IMR-90 (cell line): ENCODE results near the gene CAV3. TPM values are rescaled to one million over a fixed set of nuclear protein-coding genes. Genes with fewer than 3 reads are reported as not detected.

Experiments used
- ATAC-seq: fragments of 200-7000 bp; cut with Tn5 transposase; 2 replicates; pipeline ENCODE4 v1.9.1; 2020; ENCODE audit warnings: low read depth, mild to moderate bottlenecking, moderate library complexity
- BruUV-seq: library from RNA; stranded (reverse); fragments of 400-500 nt; replicated peaks from 2 replicates; lab custom pipeline; 2021; lab: Mats Ljungman, UMichigan
- CTCF ChIA-PET: fragments of 300-600 bp; formaldehyde crosslinking; extraction: SDS; loops from one replicate; lab custom pipeline; 2021; ENCODE audit warnings: antibody characterized with exemption; lab: Yijun Ruan, JAX
- POLR2A ChIA-PET: fragments of 300-600 bp; sonication (Branson Sonifier 250); formaldehyde crosslinking; loops from one replicate; lab custom pipeline; 2022; ENCODE audit warnings: antibody characterized with exemption; ENCODE audit not compliant: unreplicated experiment; lab: Charles Lee
- DNase-seq: peaks from one replicate; pipeline ENCODE4 v3.0.0; 2013
- H2AFZ ChIP-seq: replicated peaks from 2 replicates; pipeline ENCODE3; 2013; ENCODE audit warnings: low read length, mild to moderate bottlenecking; ENCODE audit not compliant: poor library complexity
- H2AK5ac ChIP-seq: 2 replicates; pipeline ENCODE4 v1.6.1; 2013; ENCODE audit warnings: low read depth, low read length, inconsistent platforms
- H2AK9ac ChIP-seq: replicated peaks from 2 replicates; pipeline ENCODE3; 2013; ENCODE audit warnings: mild to moderate bottlenecking, low read depth, low read length, moderate library complexity; ENCODE audit not compliant: poor library complexity
- H2BK120ac ChIP-seq: 2 replicates; pipeline ENCODE4 v1.6.1; 2013; ENCODE audit warnings: low read depth, low read length, inconsistent platforms
- H2BK15ac ChIP-seq: 3 replicates; pipeline ENCODE4 v1.6.1; 2013; ENCODE audit warnings: low read depth, low read length, inconsistent platforms
- H2BK20ac ChIP-seq: 2 replicates; pipeline ENCODE4 v1.6.1; 2013; ENCODE audit warnings: low read depth, mild to moderate bottlenecking, inconsistent platforms, low read length, moderate library complexity
- H2BK5ac ChIP-seq: 2 replicates; pipeline ENCODE4 v1.6.1; 2013; ENCODE audit warnings: mild to moderate bottlenecking, low read depth, low read length, inconsistent platforms; ENCODE audit not compliant: poor library complexity, severe bottlenecking
- H3K14ac ChIP-seq: replicated peaks from 2 replicates; pipeline ENCODE4 v1.6.1; 2013; ENCODE audit warnings: low read depth, low read length, inconsistent platforms
- H3K18ac ChIP-seq: 2 replicates; pipeline ENCODE4 v1.6.1; 2013; ENCODE audit warnings: low read depth, low read length, control low read depth
- H3K23ac ChIP-seq: 2 replicates; pipeline ENCODE4 v1.6.1; 2013; ENCODE audit warnings: low read depth, low read length, inconsistent platforms
- H3K27ac ChIP-seq: 2 replicates; pipeline ENCODE4 v1.5.1; 2013; ENCODE audit warnings: mild to moderate bottlenecking, control low read depth, low read length; ENCODE audit not compliant: insufficient read depth
- H3K27me3 ChIP-seq: 2 replicates; pipeline ENCODE4 v1.6.1; 2013; ENCODE audit warnings: low read length; ENCODE audit not compliant: control insufficient read depth, insufficient read depth
- H3K36me3 ChIP-seq: 2 replicates; pipeline ENCODE4 v1.6.1; 2013; ENCODE audit warnings: low read length, mixed read lengths; ENCODE audit not compliant: control insufficient read depth, insufficient read depth
- H3K4ac ChIP-seq: 2 replicates; pipeline ENCODE4 v1.6.1; 2013; ENCODE audit warnings: low read depth, low read length, inconsistent platforms
- H3K4me1 ChIP-seq: 2 replicates; pipeline ENCODE4 v1.6.1; 2013; ENCODE audit warnings: low read length, mixed read lengths; ENCODE audit not compliant: control insufficient read depth, insufficient read depth
- H3K4me2 ChIP-seq: 2 replicates; pipeline ENCODE4 v1.6.1; 2013; ENCODE audit warnings: low read depth, mild to moderate bottlenecking, control low read depth, low read length, moderate library complexity
- H3K4me3 ChIP-seq: 2 replicates; pipeline ENCODE4 v1.5.1; 2013; ENCODE audit warnings: low read depth, mild to moderate bottlenecking, control low read depth, low read length, moderate library complexity; ENCODE audit not compliant: insufficient read depth
- H3K56ac ChIP-seq: 2 replicates; pipeline ENCODE4 v1.6.1; 2013; ENCODE audit warnings: low read length, inconsistent platforms; ENCODE audit not compliant: insufficient read depth; ENCODE audit errors: extremely low read depth
- H3K79me1 ChIP-seq, 2 experiments: 2 replicates each; pipeline ENCODE4 v1.6.1; 2013; ENCODE audit warnings: low read length in 2 of 2, inconsistent platforms in 1 of 2, low read depth in 1 of 2
- H3K9ac ChIP-seq: 2 replicates; pipeline ENCODE4 v1.6.1; 2013; ENCODE audit warnings: low read depth, low read length, control low read depth
- H3K9me1 ChIP-seq: 2 replicates; pipeline ENCODE4 v1.6.1; 2013; ENCODE audit warnings: low read length, inconsistent platforms; ENCODE audit not compliant: insufficient read depth
- H3K9me3 ChIP-seq: 2 replicates; pipeline ENCODE4 v1.6.1; 2013; ENCODE audit warnings: low read length; ENCODE audit not compliant: control insufficient read depth, insufficient read depth
- H4K20me1 ChIP-seq: 2 replicates; pipeline ENCODE4 v1.6.1; 2013; ENCODE audit warnings: low read length, inconsistent platforms; ENCODE audit not compliant: insufficient read depth
- H4K5ac ChIP-seq: 2 replicates; pipeline ENCODE4 v1.6.1; 2013; ENCODE audit warnings: mild to moderate bottlenecking, low read depth, low read length, control low read depth
- H4K8ac ChIP-seq, 2 experiments: 2 replicates each; pipeline ENCODE4 v1.6.1; 2013; ENCODE audit warnings: low read depth in 2 of 2, low read length in 2 of 2, control low read depth in 1 of 2, inconsistent platforms in 1 of 2
- H4K91ac ChIP-seq: 2 replicates; pipeline ENCODE4 v1.6.1; 2013; ENCODE audit warnings: low read depth, low read length, inconsistent platforms; ENCODE audit not compliant: insufficient read depth
- BHLHE40 ChIP-seq: fragments of 150-350 bp; IDR thresholded peaks from 2 replicates; pipeline ENCODE4 v1.6.1; 2016; ENCODE audit warnings: mild to moderate bottlenecking, low read depth, low read length
- CHD1 ChIP-seq: IDR thresholded peaks from 2 replicates; pipeline ENCODE4 v1.6.1; 2012; ENCODE audit warnings: low read depth, low read length, improper control_type of control experiment
- FOS ChIP-seq: fragments of 150-350 bp; IDR thresholded peaks from 2 replicates; pipeline ENCODE4 v1.6.1; 2016; ENCODE audit warnings: low read depth, low read length
- MXI1 ChIP-seq: IDR thresholded peaks from 2 replicates; pipeline ENCODE4 v1.6.1; 2012; ENCODE audit warnings: low read depth, mild to moderate bottlenecking, low read length, moderate library complexity, borderline replicate concordance
- POLR2A ChIP-seq: IDR thresholded peaks from 2 replicates; pipeline ENCODE4 v1.6.1; 2012; ENCODE audit warnings: mild to moderate bottlenecking, low read depth, low read length
- RAD21 ChIP-seq: IDR thresholded peaks from 2 replicates; pipeline ENCODE4 v1.6.1; 2012; ENCODE audit warnings: low read length, improper control_type of control experiment
- RCOR1 ChIP-seq: IDR thresholded peaks from 2 replicates; pipeline ENCODE4 v1.6.1; 2012; ENCODE audit warnings: mild to moderate bottlenecking, low read length, improper control_type of control experiment; ENCODE audit not compliant: insufficient replicate concordance
- SMC3 ChIP-seq: fragments of 150-350 bp; IDR thresholded peaks from 2 replicates; pipeline ENCODE4 v1.6.1; 2016; ENCODE audit warnings: low read depth, mild to moderate bottlenecking, antibody characterized with exemption, low read length, moderate library complexity
- WGBS, 2 experiments: methylation state at CpG; one replicate each; pipeline versions ENCODE4 v1.1.5 to v1.1.7; 2013; ENCODE audit warnings: missing lambda C conversion rate in 2 of 2; ENCODE audit not compliant: insufficient read length in 1 of 2; ENCODE audit errors: extremely low coverage in 2 of 2; 5-methylcytosine and 5-hydroxymethylcytosine counted together
- dilution Hi-C: fragments of 300-500 bp; cut with HindIII; formaldehyde crosslinking; loops from one replicate; pipeline ENCODE4 v1.14.3; 2018; ENCODE audit warnings: low sequenced_read_pairs; ENCODE audit not compliant: unreplicated experiment
- in situ Hi-C: fragments of 300-500 bp; cut with MboI; formaldehyde crosslinking; loops from 3 replicates; pipeline ENCODE4 v1.14.3; 2019; ENCODE audit warnings: low sequenced_read_pairs, inconsistent platforms, mixed read lengths
- intact Hi-C: fragments of 100-400 bp; cut with micrococcal nuclease; formaldehyde crosslinking; loops from 2 replicates; pipeline ENCODE4 v1.10.0; 2022
- polyA plus RNA-seq, 3 experiments: library from polyadenylated mRNA; depleted of rRNA; stranded (reverse); fragments of >200 nt; gene quantifications; 2 replicates each; pipeline ENCODE4 v1.2.3, GENCODE V29; 2012; ENCODE audit warnings: low replicate concordance in 1 of 3
- total RNA-seq: library from RNA; depleted of rRNA; stranded (reverse); fragments of >200 nt; gene quantifications from 2 replicates; pipeline ENCODE4 v1.2.3, GENCODE V29; 2012
- TF ChIP-seq, protein P1 (sequence below): fragments of 150-350 bp; IDR thresholded peaks from 2 replicates; pipeline ENCODE4 v1.6.1; 2017; ENCODE audit warnings: mild to moderate bottlenecking, antibody characterized with exemption, low read length, low read depth
- TF ChIP-seq, protein P2 (sequence below): conservative IDR thresholded peaks from 2 replicates; pipeline ENCODE4 v1.5.1; 2012; ENCODE audit warnings: mild to moderate bottlenecking, low read depth, low read length, improper control_type of control experiment

CAV3 gene
- total and polyA plus RNA-seq, 2 of the 4 experiments (the other 2 are of a cell fraction), result 0.17 to 0.36 TPM

DNA sequence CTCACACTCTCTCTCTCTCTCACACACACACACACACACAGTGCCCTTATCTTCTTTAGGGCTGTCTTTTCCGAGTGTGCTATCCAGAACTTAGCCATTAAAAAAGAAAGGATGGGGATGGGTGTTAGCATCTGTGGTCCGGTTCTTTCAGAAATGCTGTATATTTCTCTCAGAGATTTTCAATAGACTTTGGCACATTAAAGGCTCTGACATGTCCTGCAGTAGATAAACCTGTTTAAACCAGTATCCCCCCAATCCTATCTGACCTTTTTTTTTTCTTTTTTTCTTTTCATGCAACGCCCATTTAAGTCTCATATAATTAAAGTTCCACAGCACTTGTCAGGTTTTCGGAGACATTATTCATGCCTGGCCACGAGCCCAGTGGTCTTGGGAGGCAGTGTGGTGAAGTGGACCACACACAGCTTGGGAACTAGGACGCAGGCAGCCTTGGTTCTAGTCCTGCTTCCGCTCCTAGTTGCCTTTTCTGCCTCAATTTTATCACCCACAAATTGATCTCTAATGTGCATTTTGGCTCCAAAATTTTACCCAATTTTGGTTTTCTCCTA is 13.3 kb downstream of the CAV3 start:
- in situ Hi-C loops, result loop anchor here (25.0 kb wide), 1 partner anchor 310 kb away; no protein-coding TSS in a partner anchor

More for the DNA sequence above, 13.3 kb downstream of the CAV3 start:
- no peak overlapping the region for H2BK15ac ChIP-seq
- H3K36me3 ChIP-seq, result no peaks in the 10 kb centered on the region
- H3K27ac ChIP-seq, result no peak overlapping the region
- no peak overlapping the region for H4K8ac ChIP-seq
- no peak overlapping the region for H4K91ac ChIP-seq
- H3K23ac ChIP-seq, result no peak overlapping the region
- H2AK5ac ChIP-seq, result no peak overlapping the region; the same call in 1 of the 2 replicates
- no peak overlapping the region for H2AK9ac ChIP-seq
- H3K14ac ChIP-seq, result no peak overlapping the region
- dilution Hi-C loops (no loop called here), intact Hi-C loops (no loop called here)
- H4K20me1 ChIP-seq, result no peaks in the 10 kb centered on the region
- H2BK20ac ChIP-seq, result no peak overlapping the region
- no peak overlapping the region for H2BK120ac ChIP-seq
- CTCF ChIA-PET, result no interaction called here
- no peak overlapping the region for H3K4me2 ChIP-seq
- H3K9ac ChIP-seq, result no peak overlapping the region
- H3K9me1 ChIP-seq, result peaks cover 9% of the 10 kb centered on the region; the same call in 1 of the 2 replicates
- no peak for TF ChIP-seq SMC3
- no peak for TF ChIP-seq RCOR1
- TF ChIP-seq FOS, result no peak
- TF ChIP-seq, protein P1, sequence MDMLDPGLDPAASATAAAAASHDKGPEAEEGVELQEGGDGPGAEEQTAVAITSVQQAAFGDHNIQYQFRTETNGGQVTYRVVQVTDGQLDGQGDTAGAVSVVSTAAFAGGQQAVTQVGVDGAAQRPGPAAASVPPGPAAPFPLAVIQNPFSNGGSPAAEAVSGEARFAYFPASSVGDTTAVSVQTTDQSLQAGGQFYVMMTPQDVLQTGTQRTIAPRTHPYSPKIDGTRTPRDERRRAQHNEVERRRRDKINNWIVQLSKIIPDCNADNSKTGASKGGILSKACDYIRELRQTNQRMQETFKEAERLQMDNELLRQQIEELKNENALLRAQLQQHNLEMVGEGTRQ, result no peak
- TF ChIP-seq, protein P2, sequence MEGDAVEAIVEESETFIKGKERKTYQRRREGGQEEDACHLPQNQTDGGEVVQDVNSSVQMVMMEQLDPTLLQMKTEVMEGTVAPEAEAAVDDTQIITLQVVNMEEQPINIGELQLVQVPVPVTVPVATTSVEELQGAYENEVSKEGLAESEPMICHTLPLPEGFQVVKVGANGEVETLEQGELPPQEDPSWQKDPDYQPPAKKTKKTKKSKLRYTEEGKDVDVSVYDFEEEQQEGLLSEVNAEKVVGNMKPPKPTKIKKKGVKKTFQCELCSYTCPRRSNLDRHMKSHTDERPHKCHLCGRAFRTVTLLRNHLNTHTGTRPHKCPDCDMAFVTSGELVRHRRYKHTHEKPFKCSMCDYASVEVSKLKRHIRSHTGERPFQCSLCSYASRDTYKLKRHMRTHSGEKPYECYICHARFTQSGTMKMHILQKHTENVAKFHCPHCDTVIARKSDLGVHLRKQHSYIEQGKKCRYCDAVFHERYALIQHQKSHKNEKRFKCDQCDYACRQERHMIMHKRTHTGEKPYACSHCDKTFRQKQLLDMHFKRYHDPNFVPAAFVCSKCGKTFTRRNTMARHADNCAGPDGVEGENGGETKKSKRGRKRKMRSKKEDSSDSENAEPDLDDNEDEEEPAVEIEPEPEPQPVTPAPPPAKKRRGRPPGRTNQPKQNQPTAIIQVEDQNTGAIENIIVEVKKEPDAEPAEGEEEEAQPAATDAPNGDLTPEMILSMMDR, result no peak
- no peak for TF ChIP-seq POLR2A
- no peak for TF ChIP-seq RAD21
- no peak for TF ChIP-seq MXI1
- TF ChIP-seq BHLHE40, result no peak
- TF ChIP-seq CHD1, result no peak
- H3K27me3 ChIP-seq, result no peaks in the 10 kb centered on the region
- H3K18ac ChIP-seq, result no peak overlapping the region
- no peak overlapping the region for H3K4ac ChIP-seq
- no peak overlapping the region for H4K5ac ChIP-seq
- H3K79me1 ChIP-seq, result no peaks in the 10 kb centered on the region
- no peak overlapping the region for H2BK5ac ChIP-seq
- peaks cover 4% of the 10 kb centered on the region for H3K4me1 ChIP-seq
- ATAC-seq, result no peak
- WGBS, 2 experiments, result no CpG with 5 or more reads among the region's 7 CpGs
- no TSS peak for BruUV-seq
- no peak overlapping the region for H3K56ac ChIP-seq
- H3K4me3 ChIP-seq, result no peak overlapping the region
- no peaks in the 10 kb centered on the region for H3K9me3 ChIP-seq
- no peak for DNase-seq
- POLR2A ChIA-PET, result no interaction called here
- H2AFZ ChIP-seq, result no peak overlapping the region
